K562 (cell line): ENCODE data around the gene GPRIN3.

Experiments
- CBX8 ChIP-seq: fragments of 200-600 bp; sonication (generic); IDR thresholded peaks from 2 replicates; pipeline ENCODE4 v1.6.1; 2012; ENCODE audit warnings: borderline replicate concordance, mixed run types, low read depth, mild to moderate bottlenecking, moderate library complexity, mixed read lengths, low read length, control low read depth, inconsistent platforms; ENCODE audit not compliant: poor library complexity, severe bottlenecking; ENCODE audit errors: extremely low read depth
- TF ChIP-seq, protein P1 (sequence below), 3 experiments: IDR thresholded peaks in 2 of 3; conservative IDR thresholded peaks in 1 of 3; 2 replicates each; pipeline ENCODE4 v1.5.1; 2011 to 2012; ENCODE audit warnings: low read length in 3 of 3, mild to moderate bottlenecking in 3 of 3, control low read depth in 2 of 3, improper control_type of control experiment in 1 of 3, inconsistent platforms in 1 of 3, low read depth in 1 of 3, mixed read lengths in 1 of 3, moderate library complexity in 1 of 3; ENCODE audit not compliant: insufficient read depth in 2 of 3

DNA sequence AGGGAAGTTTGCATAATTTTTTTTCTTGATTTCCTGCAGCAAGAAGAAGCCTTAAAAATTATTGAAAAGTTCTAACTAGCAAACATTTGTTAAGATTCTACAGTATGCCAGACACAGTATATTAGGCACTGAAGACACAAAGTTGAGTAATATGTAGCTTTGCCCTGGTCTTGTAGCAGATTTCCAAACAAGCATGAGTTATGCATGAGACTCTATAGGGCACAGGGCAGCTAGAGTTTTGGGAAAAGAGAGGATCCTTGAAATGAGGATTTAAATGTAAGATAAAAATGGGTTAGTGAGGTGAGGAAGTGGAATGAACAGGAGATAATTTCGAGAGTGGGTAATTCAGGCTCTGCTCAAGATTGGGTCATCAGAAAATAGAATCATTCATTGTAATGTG, 8.6 kb upstream of the GPRIN3 start:
- TF ChIP-seq, protein P1, sequence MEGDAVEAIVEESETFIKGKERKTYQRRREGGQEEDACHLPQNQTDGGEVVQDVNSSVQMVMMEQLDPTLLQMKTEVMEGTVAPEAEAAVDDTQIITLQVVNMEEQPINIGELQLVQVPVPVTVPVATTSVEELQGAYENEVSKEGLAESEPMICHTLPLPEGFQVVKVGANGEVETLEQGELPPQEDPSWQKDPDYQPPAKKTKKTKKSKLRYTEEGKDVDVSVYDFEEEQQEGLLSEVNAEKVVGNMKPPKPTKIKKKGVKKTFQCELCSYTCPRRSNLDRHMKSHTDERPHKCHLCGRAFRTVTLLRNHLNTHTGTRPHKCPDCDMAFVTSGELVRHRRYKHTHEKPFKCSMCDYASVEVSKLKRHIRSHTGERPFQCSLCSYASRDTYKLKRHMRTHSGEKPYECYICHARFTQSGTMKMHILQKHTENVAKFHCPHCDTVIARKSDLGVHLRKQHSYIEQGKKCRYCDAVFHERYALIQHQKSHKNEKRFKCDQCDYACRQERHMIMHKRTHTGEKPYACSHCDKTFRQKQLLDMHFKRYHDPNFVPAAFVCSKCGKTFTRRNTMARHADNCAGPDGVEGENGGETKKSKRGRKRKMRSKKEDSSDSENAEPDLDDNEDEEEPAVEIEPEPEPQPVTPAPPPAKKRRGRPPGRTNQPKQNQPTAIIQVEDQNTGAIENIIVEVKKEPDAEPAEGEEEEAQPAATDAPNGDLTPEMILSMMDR (IDR thresholded peaks at IDR 0.05 in 2 of 3, conservative IDR thresholded peaks at IDR 0.05 in 1 of 3; ENCODE audit: insufficient read depth in 2 of 3, low read depth in 1 of 3, low read length in 3 of 3): no peak
- no peak for TF ChIP-seq CBX8
